Left colon (tissue), 2 donors: ENCODE results near the gene HMBS. TPM values are rescaled to one million over a fixed set of nuclear protein-coding genes. Genes with fewer than 3 reads are reported as not detected.
A peak's percentile ranks its signal among the peaks of the same experiment; 100 is the strongest.
"Not testable (repeated sequence)": the region's sequence is repeated elsewhere in the genome, so short reads cannot be mapped to it uniquely, and the experiment has no call there.

Source experiments
- ATAC-seq: fragments of 200-7000 bp; cut with Tn5 transposase; one replicate; pipeline ENCODE4 v1.9.1; 2020; ENCODE audit warnings: mild to moderate bottlenecking, moderate library complexity
- DNase-seq, 2 donors: peaks; one replicate each; pipeline ENCODE4 v3.0.0-alpha.2; 2020
- intact Hi-C, 2 donors: fragments of 100-400 bp; cut with DNase I in 1 of 2; cut with micrococcal nuclease in 1 of 2; formaldehyde crosslinking; loops; one replicate each; pipeline versions ENCODE4 v1.11.2 to v1.14.0; 2022; cut with DNase I, micrococcal nuclease
- total RNA-seq, 2 donors: library from RNA; stranded (reverse); fragmentation: NEBNext Ultra II Directional; extraction: Animal tissue kit (Norgen Biotek cat#: 25700); gene quantifications; one replicate each; pipeline ENCODE4 v1.2.1, GENCODE V29; 2021
- donor health status: DM: no; HTN: no; CAD: no.
- donor health status: DM: yes; HTN: yes; CAD: no.

The HMBS gene
- total RNA-seq, 2 donors from 2014 or later, result 16.1 to 26.1 TPM

GRCh38 chr11:119095066-119095880 is 10.6 kb downstream of the HMBS start:
- DNase-seq (peak; percentile 98 to 99), ATAC-seq (peak; percentile 85)
- intact Hi-C loops, result no loop called here

DNA sequence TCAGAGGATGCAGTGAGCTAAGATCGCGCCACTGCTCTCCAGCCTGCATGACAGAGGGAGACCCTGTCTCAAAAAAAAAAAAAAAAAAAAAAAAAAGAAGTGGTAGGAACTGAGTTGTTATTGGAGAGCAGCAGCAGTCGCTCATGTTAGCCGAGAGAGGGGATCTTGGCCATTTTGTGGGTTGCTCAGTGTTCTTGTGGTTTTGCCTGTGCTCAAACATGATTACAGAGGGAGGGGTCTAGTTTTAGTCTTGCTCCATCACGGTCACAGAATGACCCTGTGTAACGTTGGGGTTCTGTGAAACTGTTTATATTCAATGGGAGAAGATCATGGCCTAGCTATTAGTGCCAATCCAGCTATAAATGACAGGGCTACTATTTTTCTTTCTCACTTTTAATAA is 15.0 kb downstream of the HMBS start:
- no peak for ATAC-seq
- intact Hi-C loops, result no loop called here
- DNase-seq, result no peak

- intact Hi-C loops, result no loop called here
- ATAC-seq (no peak), DNase-seq (no peak)
Observed at GRCh38 chr11:119100246-119100970, 15.7 kb downstream of the HMBS start.

DNA sequence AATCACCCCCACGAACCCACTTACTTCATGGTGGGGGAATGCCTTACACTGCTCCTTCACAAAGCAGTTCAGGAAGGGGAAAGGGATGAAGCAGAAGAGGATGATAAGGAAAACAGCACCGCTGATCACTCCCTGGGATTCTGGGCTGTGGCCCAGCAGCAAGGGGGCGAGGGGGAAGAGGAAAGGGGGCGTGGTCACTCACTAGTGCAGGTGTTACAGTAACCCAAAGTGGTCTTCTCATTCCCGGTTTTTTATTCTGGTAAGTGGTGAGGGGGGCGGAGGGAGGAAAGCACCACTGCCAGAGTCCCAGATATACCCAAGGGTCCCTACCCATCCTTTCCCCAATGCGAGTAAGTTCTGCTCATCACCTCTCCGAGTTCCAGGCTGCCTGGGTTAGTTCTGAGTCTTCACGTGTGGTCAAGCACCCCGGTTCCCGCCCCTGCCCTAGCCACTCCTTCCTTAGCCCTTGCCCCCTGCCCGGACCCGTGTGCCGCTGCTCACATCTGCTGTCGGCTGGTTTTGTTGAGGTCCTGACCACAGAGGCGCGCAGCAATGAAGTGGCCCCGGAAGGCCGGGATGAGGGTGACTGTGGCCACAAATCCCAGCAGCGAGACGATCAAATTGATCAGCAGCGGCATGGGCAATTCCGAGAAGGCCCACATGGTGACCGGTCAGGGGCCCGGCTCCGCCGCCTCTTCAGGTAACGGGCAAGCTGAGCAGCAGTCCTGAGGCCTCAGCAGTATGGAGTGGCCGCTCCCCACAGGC is 16.5 kb downstream of the HMBS start:
- peak; percentile 21 for ATAC-seq
- intact Hi-C loops, result no loop called here
- peak in 1 of 2 donors; percentile 55 for DNase-seq

- DNase-seq, result peak; percentile 90 to 96
- intact Hi-C loops, result no loop called here
- ATAC-seq, result peak; percentile 84
Observed at GRCh38 chr11:119101759-119102423, 17.2 kb downstream of the HMBS start, which contains the start of gene DPAGT1. TSS of gene DPAGT1 (minus strand) at chr11:119101853. CDS start at chr11:119101655, 198 bp downstream.

- DNase-seq, ATAC-seq, intact Hi-C loops: not testable (repeated sequence)
Observed at GRCh38 chr11:119103161-119103664, 18.5 kb downstream of the HMBS start.

GRCh38 chr11:119103793-119104192 is 19.1 kb downstream of the HMBS start:
- intact Hi-C loops, result no loop called here
- DNase-seq, result no peak
- ATAC-seq, result no peak

GRCh38 chr11:119106564-119107537 is 22.2 kb downstream of the HMBS start, which contains the start of gene C2CD2L:
TSS of gene C2CD2L (plus strand) at chr11:119107344. CDS start at chr11:119107742, 398 bp downstream.
- intact Hi-C loops, result no loop called here
- peak; percentile 80 for ATAC-seq
- DNase-seq, result peak; percentile 93 to 94

- ATAC-seq (peak; percentile 23), DNase-seq (no peak)
- intact Hi-C loops, result no loop called here
Observed at GRCh38 chr11:119107538-119108145, 23.0 kb downstream of the HMBS start.

DNA sequence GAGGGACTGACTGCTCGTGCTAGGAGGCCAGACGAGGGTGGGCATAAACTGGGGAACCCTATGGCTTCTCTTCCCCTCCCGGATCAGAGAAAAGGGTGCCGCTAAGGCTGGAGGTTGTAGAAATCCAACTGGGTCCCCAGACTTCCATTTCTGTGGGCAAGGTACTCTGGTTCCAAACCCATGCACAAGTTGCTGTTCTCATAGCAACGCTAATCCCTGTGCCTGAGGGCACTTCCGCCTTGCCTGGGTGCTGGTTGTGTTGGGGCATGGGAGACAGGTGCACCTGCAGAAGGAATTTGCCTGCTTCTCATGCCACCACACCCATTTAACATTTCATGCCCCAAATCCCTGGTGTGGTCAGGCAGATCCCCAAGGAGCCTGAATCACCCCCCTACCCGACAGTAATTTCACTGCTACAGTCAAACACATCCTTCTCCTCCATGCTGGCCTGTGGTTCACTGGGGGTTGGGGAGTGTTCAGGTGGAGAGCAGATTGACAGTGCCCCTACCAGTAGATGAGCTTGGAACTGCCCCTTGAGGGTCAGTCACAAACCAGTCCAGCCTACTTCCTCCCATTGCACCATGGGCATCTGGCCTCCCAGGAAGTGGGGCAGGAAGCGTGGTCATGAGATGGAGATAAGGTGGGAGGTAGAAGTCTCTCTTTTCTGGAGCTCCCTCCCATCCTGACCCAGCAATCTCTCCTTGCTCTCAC is 23.6 kb downstream of the HMBS start:
- DNase-seq, result peak; percentile 57 to 60
- ATAC-seq, result peak; percentile 55
- intact Hi-C loops, result no loop called here

DNA sequence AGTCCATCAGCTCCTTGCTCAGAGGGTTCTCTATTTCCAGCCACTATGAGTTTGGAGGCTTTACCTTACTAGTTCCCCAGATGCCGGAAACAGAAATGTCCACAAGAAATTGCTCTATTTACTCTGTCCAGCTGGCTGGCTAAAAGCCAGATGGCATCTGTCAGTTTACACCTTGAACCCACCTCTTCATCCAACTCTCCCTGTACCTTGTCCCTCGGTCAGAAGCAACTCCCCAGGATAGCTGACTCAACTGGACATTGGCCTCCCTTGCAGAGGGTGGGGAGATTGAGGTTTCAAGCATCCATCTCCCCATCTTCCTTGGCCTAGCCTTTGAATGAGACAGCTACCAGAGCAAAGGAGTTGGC is 24.2 kb downstream of the HMBS start:
- no peak for DNase-seq
- intact Hi-C loops, result no loop called here
- peak; percentile 54 for ATAC-seq

DNA sequence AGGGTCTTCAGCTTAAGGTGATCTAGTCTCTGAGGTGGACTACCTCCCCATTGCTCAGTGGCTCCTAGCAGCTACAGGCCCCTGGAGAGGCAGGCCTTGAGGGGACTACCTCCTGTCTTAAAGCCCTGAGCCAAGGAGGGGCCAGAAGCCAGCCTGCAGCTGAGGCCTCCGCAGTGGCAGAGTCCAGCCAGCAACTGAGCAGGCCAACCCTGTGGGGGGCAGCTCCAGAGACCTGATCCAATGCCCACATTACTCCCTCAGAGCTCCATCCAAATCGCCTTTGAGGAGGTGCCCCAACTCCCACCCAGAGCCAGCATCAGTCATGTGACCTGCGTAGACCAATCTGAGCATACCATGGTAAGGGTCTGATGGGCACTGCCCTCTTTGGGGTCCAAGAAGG is 25.2 kb downstream of the HMBS start:
- ATAC-seq, result no peak
- intact Hi-C loops, result no loop called here
- no peak for DNase-seq

DNA sequence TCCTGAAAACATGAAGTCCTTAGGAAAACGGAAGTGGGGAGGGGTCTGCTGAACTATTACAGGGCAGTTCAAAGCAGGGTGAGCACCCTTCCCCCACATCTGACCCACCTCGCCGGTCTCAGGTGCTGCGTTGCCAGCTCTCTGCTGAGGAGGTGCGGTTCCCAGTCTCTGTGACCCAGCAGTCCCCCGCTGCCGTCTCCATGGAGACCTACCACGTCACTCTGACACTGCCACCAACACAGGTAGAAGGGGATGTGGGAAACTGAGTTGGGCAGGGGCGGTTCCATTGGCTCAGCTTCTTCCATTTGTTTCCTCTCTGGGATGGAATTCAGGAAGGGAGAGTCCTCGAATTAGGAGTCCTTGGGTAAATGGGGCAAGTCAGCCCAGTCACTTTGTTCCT is 25.8 kb downstream of the HMBS start:
- DNase-seq, result no peak

GRCh38 chr11:119111361-119111925 is 26.8 kb downstream of the HMBS start:
- DNase-seq, result no peak
- no peak for ATAC-seq
- intact Hi-C loops, result no loop called here

More for the DNA sequence above, 25.8 kb downstream of the HMBS start:
- intact Hi-C loops, result no loop called here
- no peak for ATAC-seq

GRCh38 chr11:119112314-119113020 is 27.8 kb downstream of the HMBS start:
- no peak for DNase-seq
- intact Hi-C loops, result no loop called here
- ATAC-seq, result no peak

- DNase-seq (no peak), ATAC-seq (no peak)
- intact Hi-C loops, result no loop called here
Observed at GRCh38 chr11:119113716-119114115, 29.0 kb downstream of the HMBS start.
